ENCODE measurements around the gene ACY1.

Gene ACY1

GRCh38 chr3:51945926-51946705 is 37.2 kb upstream of the ACY1 start:
- DNase-seq (ENCODE audit: low spot score): no peak

DNA sequence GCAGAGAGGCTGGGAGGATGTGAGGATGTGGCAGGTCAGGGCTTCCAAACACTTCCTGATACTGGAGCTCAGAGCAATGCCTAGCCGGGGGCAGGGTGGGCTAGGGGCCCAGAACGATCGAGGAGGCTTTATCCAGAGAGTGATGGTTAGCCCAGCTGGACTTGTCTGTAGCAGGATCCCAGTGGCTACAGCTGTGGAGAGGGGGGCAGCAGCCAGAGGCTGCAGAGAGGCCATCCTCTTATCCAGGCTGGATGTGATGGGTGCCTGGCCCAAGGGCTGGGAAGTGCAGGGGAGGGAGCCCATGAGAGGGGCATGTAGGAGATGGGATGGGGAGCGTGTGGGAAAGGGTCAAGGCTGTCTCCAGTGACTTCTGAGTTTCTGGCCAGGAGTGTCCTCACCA is 36.5 kb upstream of the ACY1 start:
- no peak for DNase-seq (ENCODE audit: low spot score)

GRCh38 chr3:51947215-51947900 is 36.0 kb upstream of the ACY1 start:
- DNase-seq (ENCODE audit: low spot score): no peak

- DNase-seq (ENCODE audit: low spot score): no peak
Observed at GRCh38 chr3:51948016-51948580, 35.2 kb upstream of the ACY1 start.

- DNase-seq (ENCODE audit: low spot score): no peak
Observed at GRCh38 chr3:51949121-51949520, 34.2 kb upstream of the ACY1 start.

GRCh38 chr3:51950899-51951298 is 32.4 kb upstream of the ACY1 start:
- no peak for DNase-seq (ENCODE audit: low spot score)

- DNase-seq (ENCODE audit: low spot score): no peak
Observed at GRCh38 chr3:51953445-51953844, 29.9 kb upstream of the ACY1 start.

DNA sequence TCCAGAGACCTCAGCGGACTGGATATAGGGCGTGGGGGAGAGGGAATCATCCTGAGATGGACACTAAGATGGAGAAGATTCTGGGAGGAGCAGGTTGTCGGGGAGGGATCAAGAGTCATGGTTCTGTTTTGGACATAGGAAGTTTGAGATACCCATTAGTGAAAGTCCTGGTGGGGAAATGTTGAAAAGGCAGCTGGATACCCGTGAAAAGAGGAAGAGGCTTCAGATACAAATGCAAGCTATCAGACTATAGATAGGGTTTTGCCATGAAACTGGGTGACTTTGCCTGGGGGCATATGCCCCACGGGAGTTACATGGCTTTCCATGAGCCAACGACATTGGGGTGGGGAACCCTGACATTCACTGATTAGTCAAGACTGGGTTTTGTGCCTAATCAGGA is 29.2 kb upstream of the ACY1 start:
- DNase-seq (ENCODE audit: low spot score): no peak

DNA sequence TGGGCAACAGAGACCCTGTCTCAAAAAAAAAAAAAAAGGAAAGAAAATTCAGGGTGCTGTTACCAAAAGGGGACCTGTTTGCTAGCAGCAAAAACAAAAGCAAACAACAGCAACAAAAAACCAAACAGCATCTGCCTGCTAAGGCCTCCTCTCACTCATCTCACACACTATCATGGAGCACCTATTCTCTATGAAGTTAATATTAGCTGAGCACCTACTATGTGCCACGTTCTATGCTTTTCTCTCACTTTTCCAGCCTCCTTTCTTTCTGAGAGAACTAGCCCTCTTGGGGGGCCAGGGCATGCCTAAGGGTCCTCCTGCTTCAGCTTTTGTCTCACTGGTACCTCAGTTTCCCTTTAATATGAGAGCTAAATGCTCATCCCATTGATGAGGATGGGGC is 28.6 kb upstream of the ACY1 start:
- no peak for DNase-seq (ENCODE audit: low spot score)

GRCh38 chr3:51955175-51955892 is 28.0 kb upstream of the ACY1 start, which contains the start of gene GPR62:
Gene GPR62 (plus strand): TSS chr3:51955381. CDS start chr3:51955653, 272 bp downstream.
- DNase-seq (ENCODE audit: low spot score): no peak

DNA sequence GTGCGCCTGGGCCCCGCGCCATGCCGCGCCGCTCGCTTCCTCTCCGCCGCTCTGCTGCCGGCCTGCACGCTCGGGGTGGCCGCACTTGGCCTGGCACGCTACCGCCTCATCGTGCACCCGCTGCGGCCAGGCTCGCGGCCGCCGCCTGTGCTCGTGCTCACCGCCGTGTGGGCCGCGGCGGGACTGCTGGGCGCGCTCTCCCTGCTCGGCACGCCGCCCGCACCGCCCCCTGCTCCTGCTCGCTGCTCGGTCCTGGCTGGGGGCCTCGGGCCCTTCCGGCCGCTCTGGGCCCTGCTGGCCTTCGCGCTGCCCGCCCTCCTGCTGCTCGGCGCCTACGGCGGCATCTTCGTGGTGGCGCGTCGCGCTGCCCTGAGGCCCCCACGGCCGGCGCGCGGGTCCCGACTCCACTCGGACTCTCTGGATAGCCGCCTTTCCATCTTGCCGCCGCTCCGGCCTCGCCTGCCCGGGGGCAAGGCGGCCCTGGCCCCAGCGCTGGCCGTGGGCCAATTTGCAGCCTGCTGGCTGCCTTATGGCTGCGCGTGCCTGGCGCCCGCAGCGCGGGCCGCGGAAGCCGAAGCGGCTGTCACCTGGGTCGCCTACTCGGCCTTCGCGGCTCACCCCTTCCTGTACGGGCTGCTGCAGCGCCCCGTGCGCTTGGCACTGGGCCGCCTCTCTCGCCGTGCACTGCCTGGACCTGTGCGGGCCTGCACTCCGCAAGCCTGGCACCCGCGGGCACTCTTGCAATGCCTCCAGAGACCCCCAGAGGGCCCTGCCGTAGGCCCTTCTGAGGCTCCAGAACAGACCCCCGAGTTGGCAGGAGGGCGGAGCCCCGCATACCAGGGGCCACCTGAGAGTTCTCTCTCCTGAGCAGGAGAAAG is 27.2 kb upstream of the ACY1 start:
- DNase-seq (ENCODE audit: low spot score): no peak

- no peak for DNase-seq (ENCODE audit: low spot score)
Observed at GRCh38 chr3:51957520-51958205, 25.7 kb upstream of the ACY1 start.

DNA sequence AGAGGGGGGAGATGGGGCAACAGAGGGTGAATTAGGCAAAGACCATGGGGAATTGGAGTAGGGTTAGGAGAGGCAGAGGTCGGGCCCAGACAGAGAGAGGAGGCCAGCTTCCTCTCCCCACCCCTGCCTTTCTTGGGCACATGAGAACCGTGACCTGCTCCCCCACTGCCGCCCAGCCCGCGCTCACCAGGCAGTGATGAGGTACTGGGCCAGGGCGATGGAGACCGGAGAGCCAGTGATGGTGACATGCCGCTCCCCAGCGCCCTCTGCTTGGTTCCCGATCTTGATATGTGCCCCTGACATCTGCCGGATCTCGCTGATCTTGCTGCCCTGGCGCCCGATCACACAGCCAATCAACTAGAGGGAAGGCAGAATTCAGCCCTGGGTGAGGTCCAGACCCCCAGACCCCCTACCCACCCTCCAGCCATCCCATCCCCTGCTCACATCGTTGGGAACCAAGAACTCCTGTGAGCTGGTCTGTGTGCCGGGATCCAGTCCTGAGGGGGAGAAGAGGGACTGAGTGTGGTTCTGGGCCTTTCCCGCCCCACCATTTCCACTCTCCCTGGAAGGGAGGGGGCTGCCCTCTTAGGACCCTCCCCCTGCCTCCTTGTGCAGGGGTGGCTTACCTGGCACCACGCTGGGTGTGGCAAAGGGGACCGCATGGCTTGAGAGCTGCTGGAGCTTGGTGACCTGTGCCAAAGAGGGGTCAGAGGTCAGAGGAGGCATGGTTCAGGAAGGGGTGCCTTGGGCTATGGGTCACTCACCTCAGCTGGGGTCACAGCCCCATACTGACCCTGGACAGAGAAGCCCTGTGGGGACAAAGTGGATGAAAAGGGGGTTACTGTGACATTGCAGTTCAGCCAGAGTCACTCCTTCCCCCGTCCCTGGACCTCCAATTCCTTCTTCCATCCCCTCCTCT is 24.5 kb upstream of the ACY1 start:
- DNase-seq (ENCODE audit: low spot score): no peak

GRCh38 chr3:51959651-51960050 is 23.7 kb upstream of the ACY1 start:
- no peak for DNase-seq (ENCODE audit: low spot score)

DNA sequence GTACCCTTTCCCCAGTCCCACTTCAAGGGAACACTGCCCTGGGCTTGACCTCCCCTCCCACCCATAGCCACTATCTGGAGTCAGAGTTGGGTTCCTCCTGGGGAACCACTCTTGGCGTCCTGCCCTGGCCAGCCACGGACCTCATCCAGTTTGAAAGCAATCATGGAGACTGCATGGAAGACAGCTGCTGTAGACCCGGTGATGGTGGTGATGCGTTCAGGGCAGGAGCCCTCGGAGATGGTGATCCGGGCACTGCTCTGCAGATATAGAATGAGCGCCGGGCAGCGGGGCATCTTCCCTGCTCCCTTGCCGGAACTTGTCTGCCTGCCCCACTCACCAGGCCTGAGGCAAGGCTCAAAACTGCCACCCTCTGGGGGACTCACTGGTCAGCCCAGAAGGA is 22.9 kb upstream of the ACY1 start:
- no peak for DNase-seq (ENCODE audit: low spot score)

- DNase-seq (ENCODE audit: low spot score): no peak
Observed at GRCh38 chr3:51961011-51961410, 22.3 kb upstream of the ACY1 start.

DNA sequence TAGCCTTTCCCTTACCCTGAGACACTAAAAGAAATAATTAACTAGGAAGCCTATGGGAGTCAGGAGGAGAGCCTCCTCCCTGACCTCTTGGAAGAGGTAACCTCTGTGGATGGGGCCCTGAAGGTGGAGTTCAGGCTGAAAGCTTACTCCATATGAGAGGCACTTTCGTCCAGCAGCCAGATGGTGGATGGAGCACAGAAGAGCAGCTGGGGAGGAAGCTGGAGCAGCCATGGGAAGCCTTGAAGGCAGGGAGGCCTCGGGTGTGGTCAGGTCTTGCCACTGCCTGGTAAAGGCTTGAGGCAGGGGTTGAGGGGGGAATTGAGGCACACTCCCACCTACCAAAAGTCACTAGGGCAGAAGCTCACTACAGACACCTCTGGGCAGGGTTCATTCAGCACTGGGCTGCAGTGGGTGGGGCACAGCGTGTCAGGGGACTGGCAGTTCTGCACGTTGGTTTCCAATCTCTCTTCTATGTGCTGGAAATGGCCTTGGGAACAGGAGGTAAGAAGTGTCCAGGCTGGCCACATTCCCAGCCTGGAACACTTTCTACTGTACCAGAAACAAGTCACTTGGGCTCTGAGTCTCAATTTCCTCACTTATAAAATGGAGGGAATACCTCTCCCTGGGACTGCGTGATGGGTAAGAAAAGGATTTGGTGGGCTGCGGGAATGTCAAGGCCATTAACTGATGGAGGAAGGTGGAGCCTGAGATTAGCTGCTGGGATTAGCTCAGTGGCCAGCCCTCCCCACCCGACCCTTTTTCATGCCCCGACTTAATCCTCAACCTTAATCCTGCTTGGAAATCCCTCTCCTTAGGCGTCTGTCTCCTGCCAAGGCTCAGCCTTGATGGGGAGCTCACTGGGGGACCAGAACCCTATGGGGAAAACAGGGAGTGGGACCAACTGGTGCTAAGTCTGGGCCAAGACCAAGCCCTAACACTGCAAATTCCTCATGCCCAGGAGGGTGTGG is 21.4 kb upstream of the ACY1 start:
- DNase-seq (ENCODE audit: low spot score): no peak

GRCh38 chr3:51962854-51963530 is 20.3 kb upstream of the ACY1 start:
- DNase-seq (ENCODE audit: low spot score): no peak
